SK-N-MC (cell line): Measurements from ENCODE around the gene POLR3K.

Experiments used
- EZH2 ChIP-seq: fragments of 200-600 bp; sonication (generic); IDR thresholded peaks from one replicate; pipeline ENCODE4 v1.6.1; 2017; ENCODE audit warnings: antibody characterized with exemption
- POLR2AphosphoS5 ChIP-seq: IDR thresholded peaks from 2 replicates; pipeline ENCODE4 v1.6.1; 2012; ENCODE audit warnings: mild to moderate bottlenecking, low read depth, low read length, borderline replicate concordance

DNA sequence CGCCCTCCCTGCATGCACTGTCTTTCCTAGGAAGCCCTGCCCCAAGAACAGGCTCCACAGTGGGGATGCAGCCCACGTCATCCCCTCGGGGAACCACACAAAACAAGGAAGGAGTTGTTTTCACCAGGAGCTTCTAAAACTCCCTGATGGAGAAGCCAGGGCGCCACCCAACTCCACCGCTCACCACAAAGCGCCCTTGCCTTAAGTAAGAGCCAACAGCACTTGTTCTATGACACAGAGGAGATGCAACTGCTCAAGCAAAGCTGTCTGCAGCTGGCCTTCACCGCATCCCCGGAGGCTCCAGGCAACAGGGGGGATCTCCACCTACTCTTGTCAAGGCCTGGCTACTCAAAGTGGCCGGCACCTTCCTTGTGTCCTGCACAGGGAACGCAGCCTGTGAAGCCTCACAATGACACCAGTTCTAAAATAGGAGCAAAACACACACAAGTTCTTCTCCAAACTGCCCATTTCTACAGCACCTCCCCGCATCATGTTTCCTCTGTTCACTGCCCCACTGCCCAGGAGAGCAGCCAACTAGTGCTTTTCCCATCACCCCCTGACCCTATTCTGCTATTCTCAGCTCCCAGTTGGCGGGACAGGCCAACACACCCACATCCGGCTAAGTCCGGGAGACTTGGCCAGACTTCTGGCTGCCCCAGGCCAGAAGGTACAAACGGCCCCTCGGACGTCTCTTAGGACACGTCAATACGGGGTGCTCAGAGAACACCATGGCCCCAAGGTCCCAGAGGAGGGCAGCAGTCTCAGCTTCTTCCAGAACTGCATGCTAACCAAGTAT lies 48.9 kb upstream of the POLR3K start:
- no peak for TF ChIP-seq POLR2AphosphoS5
- no peak for TF ChIP-seq EZH2
